ENCODE results near the gene IFIT1B.

DNA sequence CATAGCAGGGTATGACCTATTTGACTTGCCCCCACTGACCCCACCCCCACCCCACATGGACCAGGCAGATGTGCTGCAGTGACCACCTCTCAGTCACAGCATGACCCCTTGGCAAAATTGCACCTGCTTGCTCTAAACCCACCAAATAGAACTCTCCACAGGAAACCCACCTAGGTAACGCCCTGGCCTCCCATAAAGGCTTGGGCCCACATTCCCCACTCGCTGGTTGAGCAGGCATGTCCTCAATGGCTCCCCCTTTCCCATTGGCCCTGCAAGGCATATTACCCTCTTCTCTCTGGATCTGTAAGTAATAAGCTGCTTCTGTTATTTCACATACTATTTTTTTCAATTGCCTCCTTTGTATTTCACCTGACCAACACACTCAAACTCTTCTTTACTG is 17.3 kb downstream of the IFIT1B start:
- TF ChIP-seq POLR2A (IDR thresholded peaks at IDR 0.05; ENCODE audit: borderline replicate concordance, extremely low read depth, insufficient read depth, insufficient read length), result no peak
- TF ChIP-seq, protein P1, sequence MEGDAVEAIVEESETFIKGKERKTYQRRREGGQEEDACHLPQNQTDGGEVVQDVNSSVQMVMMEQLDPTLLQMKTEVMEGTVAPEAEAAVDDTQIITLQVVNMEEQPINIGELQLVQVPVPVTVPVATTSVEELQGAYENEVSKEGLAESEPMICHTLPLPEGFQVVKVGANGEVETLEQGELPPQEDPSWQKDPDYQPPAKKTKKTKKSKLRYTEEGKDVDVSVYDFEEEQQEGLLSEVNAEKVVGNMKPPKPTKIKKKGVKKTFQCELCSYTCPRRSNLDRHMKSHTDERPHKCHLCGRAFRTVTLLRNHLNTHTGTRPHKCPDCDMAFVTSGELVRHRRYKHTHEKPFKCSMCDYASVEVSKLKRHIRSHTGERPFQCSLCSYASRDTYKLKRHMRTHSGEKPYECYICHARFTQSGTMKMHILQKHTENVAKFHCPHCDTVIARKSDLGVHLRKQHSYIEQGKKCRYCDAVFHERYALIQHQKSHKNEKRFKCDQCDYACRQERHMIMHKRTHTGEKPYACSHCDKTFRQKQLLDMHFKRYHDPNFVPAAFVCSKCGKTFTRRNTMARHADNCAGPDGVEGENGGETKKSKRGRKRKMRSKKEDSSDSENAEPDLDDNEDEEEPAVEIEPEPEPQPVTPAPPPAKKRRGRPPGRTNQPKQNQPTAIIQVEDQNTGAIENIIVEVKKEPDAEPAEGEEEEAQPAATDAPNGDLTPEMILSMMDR (IDR thresholded peaks at IDR 0.05 in 2 of 3, conservative IDR thresholded peaks at IDR 0.05 in 1 of 3; ENCODE audit: borderline replicate concordance in 1 of 3, insufficient read depth in 1 of 3, low read depth in 2 of 3, low read length in 2 of 3), result no peak

Data from HCT116 (cell line).